Astrocyte of the hippocampus (primary cell): ENCODE measurements around the gene KRT3.

Experiments used
- DNase-seq: peaks from one replicate; pipeline ENCODE4 v3.0.0; 2011; ENCODE audit warnings: low read depth, low spot score

Gene KRT3

DNA sequence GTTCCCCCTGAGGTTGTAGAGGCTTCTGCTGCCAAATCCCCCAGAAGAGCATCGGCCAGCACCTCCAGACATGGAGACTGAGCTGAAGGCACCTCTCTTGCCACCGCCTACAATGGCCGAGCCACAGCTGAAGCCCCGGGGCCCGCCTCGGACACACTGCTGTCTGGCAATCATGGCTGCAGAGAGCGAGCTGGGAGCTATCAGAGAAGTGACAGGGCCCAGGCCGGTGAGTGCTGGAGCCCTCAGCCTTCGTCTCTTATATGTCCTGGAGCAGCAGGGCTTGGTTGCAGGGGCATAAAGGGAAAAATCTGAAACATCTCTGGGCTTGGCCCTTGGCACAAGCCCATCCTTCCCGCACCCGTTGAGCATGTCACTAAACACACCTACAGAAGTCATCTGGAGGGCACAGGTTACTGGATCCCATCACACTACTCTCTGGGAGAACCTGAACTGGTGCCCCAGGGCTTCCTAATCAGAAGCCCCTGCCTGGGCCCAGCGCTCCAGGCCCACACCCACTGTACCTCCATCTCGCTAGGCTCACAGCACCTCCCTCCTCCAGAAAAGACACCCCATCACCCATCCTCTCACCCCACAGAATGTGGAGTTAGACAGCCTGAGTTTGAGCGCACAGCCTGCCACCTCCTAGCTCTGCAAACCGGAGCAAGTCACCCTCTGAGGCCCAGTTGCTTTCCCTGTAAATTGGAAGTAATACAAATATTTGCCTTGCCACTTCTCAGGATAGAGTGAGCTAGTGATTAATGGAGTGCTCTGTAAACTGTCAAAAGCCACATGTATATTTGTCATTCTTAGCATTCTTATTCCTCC is 18.2 kb upstream of the KRT3 start, which contains the start of gene KRT4:
TSS of gene KRT4 (minus strand) at position 232 of the 825 bp plus-strand sequence. CDS start at position 174, 58 bp downstream.
- peak; percentile 54 for DNase-seq

DNA sequence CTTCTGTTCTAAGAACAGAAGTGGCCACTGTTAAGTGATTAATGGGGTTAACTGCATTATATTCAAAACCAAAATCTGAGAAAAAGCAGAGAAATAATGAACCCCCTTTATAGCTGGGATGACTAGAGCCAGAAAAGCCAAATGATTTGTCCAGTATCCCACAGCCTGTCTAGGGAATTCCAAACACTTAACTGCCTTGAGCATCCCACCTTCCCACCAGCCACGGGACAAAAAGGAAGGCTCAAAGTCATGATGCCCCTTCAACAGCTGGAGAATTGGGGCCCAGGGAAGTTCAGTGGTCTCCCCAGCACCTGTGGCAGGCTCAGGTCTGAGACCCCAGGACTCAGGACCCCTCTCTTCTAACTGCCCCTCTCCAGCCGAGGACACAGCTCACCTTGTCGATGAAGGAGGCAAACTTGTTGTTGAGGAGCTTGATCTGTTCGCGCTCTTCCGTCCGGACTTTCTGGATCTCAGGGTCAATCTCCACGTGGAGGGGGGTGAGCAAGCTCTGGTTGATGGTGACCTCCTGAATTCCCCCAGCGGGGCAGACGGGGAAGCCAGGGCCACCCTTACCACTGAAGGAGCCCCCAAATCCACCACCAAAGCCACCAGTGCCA is 17.4 kb upstream of the KRT3 start:
- DNase-seq = no peak

DNA sequence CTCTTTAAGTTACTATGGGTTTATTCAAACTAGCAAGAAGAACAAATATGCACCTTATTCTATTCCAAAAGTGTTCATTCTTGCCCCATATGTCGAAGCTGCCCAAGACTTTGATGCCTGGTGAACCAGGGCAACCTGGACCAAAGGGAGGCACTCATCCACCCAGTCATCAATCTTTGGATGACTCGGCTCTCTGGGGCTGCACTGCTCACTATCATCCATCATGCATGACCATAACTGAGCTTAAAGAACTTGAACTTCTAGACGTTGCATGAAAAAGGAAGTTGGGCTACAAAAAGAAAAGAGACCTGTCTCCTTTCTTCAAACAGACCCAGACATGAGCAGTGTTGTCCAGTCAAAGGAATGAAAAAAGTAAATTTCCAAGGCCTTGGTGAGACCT is 16.8 kb upstream of the KRT3 start:
- no peak for DNase-seq

DNA sequence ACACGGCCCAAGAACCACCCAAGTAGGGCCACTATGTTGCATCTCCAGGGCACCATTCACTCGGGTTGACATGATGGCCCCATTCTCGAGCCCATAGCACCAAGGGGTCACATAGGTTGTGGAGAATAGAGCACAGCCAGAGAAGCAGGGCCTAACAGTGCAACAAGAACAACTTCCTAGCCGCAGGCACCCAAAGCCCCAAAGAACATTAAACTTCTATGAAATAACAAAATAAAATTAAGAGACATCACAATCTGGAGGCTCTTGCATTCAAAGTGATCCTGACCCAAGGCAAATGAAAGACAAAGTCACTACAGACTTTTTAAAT is 16.1 kb upstream of the KRT3 start:
- DNase-seq = no peak

DNA sequence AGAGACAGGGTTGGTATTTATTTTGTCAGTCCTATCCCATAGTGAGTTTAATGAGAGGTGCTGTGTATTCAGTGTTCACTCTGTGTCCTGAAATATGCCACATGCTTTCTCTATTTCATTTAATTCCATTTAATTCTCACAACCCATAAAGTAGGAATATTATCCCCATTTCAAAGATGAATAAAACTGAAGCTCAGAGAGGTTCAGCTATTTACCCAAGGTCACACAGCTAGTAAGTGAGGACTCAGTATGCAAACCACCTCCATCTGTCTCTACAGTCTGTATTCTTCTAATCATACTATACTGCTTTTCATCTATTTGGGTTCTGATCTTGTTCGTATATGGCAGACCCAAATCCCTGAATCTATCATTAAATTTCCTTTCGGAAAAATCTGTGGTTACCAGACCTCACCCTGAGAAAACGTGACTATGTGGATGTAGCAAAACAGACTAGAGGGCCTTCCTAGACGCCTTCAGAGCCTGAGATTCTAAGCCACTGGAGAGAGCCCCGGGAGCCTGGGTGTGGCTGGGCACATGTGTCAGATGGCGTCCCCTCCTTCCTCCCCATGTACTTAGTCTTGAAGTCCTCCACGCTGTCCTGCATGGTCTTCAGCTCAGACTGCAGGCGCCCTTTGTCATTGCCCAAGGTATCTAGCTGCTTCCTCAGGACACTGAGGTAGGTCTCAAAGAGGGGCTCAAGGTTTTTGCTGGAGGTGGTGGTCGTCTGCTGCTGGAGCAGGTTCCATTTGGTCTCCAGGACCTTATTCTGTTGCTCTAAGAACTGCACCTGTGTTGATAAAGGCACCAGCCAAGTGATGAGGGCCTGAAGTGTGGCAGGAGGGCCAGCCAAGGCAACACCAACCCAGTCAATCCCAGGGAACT is 15.5 kb upstream of the KRT3 start:
- DNase-seq = no peak

DNA sequence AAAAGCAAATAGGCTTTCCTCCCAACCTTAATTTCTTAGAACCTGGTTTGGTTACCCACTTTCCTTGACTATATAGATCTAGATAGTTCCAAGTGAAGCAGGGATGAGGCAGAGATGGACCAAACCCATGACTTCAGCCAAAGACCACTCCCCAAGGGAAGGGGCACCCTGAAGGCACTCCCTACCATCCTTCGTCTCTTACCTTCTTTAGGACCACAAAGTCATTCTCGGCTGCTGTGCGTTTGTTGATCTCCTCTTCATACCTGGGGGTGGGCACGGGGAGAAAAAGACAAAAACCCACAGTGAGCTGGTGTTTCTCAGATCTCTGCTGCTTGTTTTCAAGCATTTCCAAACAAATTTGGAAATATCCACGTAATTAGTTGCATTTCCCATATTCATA is 14.6 kb upstream of the KRT3 start:
- no peak for DNase-seq

DNA sequence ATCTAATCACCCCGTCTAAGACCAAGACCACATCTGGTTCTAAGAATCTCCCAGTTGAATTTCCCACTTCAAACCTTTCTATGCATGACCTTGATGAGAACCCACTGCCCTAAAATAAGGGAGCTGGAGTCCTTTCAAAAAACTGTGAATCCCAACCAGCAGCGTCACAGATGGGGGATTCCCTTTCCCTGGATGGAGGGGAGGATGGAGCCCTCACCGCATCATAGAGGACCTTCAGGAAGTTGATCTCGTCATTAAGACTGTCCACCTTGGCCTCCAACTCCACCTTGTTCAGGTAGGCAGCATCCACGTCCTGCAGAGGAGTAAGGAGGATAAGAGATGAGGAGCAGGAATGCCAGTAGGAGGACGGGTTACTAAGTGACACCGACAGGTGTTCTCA is 13.2 kb upstream of the KRT3 start:
- DNase-seq = no peak

DNA sequence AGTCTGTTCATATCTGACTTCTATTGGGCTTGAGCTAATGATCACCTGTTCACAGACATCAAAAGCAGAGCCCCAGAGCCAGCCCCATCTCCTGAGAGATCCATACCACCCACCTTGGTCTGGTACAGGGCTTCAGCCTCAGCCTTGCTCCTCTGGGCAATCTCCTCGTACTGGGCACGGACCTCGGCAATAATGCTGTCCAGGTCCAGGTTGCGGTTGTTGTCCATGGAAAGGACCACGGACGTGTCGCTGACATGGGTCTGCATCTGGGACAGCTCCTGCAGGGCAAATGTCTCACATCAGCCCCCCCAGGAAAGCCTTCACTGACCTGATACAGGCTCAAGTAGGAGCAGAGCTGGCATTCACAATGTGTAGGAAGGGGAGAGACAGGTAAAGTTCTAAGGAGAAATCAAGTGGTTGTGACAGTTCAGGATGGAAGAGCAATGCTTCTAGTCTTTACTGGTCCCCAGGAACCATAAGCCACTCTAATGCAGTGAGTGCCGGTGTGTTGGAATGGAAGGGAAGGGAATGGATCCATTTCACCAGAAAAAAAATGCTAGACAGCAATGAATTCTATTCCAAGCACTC is 12.8 kb upstream of the KRT3 start:
- DNase-seq = no peak

DNA sequence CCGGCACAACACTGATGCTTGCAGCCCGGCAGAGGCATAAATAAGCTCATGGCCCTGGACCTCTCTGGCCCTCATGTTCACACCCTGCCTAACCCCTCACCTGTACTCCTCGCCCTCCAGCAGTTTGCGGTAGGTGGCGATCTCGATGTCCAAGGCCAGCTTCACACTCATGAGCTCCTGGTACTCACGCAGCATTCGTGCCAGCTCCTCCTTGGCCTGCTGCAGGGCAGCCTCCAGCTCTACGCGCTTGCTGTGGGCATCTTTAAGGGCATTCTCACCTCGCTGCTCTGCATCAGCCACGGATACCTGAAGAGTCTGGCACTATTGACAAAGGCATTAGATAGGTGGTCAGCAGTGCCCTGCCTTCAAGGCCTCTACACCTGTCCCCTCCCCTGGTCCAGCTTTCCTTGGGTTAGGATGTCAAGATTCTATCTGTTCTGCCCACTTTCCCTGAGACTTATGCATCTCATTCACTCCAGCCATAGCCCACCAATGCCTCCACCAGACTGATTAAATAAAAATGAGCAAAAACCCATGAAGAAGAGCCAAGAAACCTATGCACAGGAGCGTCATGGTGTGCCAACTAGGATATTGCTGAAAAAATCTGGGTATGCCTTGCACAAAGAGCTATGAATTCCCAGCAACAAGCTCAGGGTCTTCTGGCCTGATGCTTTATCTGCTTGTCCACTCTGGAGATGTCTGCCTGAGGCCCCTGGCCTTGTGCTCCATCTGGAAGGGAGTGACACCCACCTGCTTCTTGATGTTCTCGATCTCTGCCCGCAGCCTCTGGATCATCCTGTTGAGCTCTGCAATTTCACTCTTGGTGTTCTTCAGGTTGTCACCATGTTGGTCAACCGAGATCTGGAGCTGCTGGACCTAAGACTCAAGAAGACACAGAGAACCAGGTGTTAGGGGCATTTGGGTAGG is 11.9 kb upstream of the KRT3 start:
- DNase-seq = no peak

DNA sequence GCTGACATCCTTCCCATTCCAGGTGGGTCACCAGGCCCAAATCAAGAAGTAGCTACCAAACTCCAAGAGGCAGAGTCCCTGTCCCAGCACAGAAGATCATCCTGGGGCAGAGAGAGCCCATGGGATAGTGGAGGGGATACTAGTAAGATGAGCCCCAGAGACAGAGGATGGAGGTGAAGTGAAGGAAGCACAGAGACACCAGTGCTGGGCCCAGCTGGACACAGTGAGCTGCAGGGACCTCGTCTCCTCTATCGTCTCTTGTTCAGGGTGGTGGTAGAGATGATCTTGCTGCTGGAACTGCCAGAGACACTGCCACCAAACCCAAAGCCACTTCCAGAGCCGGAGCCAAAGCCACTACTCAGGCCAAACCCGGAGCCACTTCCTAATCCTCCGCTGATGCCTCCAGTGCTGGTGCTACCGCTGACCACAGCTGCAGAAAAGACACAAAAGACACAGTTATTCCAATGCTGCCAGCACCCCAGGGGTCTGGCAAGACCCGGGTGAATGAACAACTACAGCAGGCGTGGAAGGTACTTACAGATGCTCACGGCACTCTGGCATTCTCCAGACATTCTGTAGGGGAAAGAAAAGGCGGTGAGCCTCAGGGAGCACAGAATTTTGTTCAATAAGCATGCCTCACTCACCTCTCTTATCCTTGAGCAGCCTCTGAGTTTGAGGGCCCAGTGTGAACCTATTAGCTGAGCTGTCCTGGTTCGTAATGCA is 11.1 kb upstream of the KRT3 start:
- no peak for DNase-seq

DNA sequence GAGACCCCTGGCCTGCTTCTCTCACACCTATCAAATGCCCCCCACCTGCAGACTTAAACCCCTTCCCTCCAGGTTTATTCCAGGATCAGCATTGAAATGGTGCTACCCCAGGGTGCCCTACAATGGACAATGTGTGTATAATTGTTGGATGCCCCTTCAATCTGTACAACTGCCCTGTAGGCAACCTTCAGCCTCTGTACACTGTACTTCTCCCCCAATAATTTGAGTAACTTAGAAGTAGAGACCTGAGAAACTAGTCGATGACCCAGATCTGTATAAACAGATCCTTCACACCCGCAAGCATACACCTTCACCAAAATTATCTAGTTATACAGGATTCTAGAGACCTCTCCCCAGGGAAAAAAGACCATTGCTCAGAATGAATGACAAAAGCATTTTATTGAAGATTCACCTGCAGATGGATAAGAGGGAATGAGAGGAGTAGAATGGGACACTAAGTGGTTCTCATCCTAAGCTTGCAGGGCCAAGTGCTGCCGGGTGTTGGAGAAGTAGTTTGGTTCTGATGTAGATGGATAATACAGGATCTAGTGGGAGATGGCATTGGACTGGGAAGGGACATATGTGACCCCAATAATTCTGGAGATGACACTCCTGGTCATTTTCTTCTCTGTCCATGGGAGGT is 10.4 kb upstream of the KRT3 start:
- no peak for DNase-seq

DNA sequence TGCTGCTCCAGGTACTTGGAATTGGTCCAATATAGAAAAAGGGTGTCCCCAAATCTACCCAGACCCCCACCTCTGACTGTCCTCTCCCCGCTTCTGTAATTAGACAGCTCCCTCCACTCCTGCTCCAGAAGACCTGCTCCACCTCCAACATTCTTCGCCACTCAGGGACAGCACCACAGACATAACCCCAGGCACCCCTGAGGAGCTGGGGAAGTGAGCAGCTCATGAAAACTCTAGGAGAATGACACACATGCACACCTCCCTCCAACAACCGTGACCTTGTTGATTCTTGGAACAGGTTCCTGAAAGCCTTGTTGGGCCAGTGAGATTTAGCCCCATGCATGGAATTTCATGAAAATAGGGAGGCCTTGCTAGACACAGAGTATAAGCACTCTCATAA is 9.8 kb upstream of the KRT3 start:
- DNase-seq = no peak

DNA sequence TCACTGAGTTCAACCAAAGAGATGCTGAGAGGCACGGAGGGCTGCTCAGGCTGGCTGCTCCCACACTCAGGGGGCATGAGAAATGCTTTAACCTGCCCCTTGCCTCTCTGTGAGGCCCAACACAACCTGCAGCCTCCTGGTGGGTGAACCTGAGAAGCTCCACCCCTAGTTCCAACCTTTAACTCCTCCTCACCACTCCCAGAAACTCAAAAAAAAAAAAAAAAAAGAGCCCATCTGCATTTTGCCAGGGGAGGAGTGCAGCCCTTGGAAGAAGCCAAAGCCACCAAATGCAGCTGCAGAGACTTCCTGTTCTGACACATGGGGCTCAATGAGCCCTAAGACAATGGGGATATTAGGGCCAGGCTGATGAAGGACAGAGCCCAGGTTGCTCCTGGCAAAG is 9.1 kb upstream of the KRT3 start:
- no peak for DNase-seq

DNA sequence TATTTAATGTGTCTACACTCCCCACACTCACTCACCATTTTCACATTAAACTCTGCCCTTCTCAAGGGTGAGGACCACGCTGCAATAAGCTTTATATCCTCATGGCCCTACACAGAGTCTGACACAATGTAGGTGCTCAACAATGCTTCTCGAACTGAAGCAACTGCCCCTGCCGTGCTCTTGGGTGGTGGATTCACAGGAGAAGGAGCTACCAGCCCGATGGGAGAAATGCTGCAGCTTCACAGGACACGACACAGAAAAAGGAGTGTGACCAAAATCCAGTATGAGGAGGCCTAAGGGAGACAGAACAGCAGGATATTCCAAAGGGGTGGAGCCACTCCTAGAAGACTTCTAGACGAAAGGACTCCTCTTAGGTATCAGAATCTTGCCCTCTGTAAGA is 6.5 kb upstream of the KRT3 start:
- no peak for DNase-seq

DNA sequence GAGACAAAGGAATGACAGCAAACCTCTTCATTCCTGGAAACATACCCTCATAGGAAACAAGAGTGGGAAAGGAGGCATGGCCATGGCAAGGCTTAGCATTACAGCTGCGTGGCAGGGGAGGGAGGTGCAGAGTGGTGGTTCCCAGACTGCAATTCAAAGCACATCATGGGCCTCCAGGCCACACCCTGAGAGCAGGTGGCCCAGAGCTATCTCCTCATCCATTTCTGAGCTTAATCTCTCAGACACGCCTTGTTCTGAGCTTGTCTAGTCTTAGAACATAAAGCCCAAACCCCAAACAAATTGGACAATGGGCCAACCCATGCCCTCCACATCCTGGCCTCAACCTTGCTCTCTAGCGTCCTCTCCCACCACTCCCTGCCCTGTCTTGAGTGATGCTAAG is 5.9 kb upstream of the KRT3 start:
- DNase-seq = no peak

DNA sequence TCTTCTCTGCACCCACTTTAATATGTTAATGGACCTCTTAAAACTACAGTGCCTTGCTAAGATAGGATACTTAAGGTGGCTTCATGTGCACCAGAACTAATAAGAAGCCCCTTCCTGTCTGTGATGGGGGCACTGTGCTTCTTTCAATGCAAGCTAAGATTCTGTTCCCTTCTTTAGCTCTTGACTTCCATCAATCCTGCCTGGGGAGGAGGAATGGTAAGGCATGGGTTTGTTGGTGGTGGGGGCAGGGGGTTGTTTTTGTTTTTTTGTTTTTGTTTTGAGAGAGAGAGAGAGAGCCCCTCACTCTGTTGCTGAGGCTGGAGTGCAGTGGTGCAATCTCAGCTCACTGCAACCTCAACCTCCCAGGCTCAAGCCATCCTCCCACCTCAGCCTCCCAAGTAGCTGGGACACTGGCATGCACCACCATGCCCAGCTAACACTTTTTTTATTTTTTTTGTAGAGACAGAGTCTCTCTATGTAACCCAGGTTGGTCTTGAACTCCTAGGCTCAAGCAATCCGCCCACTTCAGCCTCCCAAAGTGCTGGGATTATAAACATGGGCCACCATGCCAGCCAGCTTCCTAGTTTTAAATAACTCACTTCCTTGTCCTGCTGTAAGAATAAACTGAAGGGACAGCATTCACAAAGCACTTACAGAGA is 4.5 kb upstream of the KRT3 start:
- DNase-seq = no peak

DNA sequence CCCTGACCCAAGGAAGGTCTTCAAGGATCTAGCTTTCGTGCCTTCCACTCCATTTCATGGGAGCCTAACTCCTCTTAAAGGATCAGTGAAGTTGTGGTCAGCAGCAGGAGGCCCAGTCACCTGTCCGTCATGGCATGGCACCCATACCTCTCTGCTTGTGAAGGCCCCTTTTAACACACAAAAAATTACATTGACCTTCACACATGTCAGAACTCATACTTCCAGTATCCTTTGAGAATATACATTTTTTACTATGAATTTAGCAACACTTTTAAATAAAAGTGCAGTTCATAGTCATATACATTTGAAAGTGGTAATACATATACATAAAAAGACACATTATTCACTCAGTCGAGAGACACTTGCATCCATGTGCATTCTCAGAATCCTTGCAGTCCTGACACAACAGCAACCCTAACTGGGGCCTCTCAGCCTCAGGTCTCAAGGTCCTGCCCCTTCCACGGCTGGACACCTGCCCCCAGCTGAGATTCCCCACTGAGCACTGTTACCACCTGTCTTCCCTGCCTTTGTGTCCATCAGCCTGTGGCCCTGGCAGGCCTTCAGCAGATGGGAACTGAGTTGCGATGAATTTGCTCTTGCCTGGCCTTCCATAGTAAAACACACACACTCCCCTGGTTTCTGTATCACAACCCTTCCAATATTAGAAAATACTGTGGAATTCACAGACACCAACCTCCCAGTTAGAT is 3.7 kb upstream of the KRT3 start:
- DNase-seq = no peak

DNA sequence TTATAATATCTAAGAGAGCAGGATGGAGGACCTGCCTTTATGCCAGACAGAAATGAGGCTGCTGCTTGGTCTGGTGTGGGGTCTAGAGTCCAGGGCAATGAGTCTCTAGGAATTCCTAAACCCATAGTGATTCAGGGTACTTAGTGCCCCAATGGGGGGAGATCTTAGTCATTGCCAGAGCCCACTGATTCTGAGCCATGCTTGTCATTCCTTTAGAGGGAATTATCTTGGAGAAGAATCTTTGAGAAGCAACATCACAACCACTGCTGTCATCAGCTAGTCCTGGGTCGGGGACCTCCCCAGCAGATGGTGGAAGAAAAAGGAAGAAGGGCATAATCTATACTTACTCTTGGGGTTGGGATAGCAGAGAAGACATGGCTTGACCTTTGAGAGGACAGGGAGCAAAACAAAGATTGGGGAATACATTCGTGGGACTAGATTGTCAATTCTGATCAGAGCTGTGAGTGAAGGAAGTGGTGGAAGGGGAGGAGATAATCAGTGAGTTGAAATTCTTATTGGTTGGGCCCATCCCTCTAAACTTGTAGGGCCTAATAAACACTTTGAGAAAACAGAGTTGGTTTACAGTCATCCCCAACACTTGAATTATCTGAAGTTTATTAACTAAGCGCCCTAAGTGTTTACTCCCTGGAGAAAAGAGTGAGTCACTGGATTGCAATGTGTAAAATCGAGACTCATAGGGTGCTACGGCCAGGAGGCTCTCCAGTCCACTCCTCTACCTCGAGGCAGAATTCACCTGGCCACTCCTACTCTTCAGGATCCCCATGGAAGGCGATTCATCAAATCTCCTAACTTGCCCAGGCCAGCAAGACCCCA is 3.0 kb upstream of the KRT3 start:
- peak; percentile 12 for DNase-seq
